GM12875 (cell line): ENCODE results near the gene CABP4.
"Not testable (repeated sequence)": the region's sequence is repeated elsewhere in the genome, so short reads cannot be mapped to it uniquely, and the experiment has no call there.

Source experiments
- H3K4me3 ChIP-seq: one replicate; pipeline ENCODE4 v1.5.1; 2011; ENCODE audit warnings: low read depth, low read length, control low read depth
- CTCF ChIP-seq: IDR thresholded peaks from 2 replicates; pipeline ENCODE4 v1.5.1; 2011; ENCODE audit warnings: low read depth, mild to moderate bottlenecking, control low read depth, inconsistent platforms, low read length, moderate library complexity, borderline replicate concordance; ENCODE audit not compliant: insufficient read depth

The CABP4 gene

GRCh38 chr11:67482827-67483798 is 28.0 kb downstream of the CABP4 start, which contains the start of gene AIP:
TSS of gene AIP (plus strand) at chr11:67483026. CDS start at chr11:67483159, 133 bp downstream.
- no peak for TF ChIP-seq CTCF
- H3K4me3 ChIP-seq: peak within 1 kb of the TSS; percentile 81

GRCh38 chr11:67483831-67484665 is 28.9 kb downstream of the CABP4 start:
- H3K4me3 ChIP-seq: peak overlapping the region; percentile 81
- no peak for TF ChIP-seq CTCF

- TF ChIP-seq CTCF: no peak
- peak overlapping the region; percentile 81 for H3K4me3 ChIP-seq
Measured at GRCh38 chr11:67484847-67485311, 29.7 kb downstream of the CABP4 start.

- not testable (repeated sequence) for H3K4me3 ChIP-seq
Measured at GRCh38 chr11:67485873-67486361, 30.8 kb downstream of the CABP4 start.

GRCh38 chr11:67486481-67487195 is 31.5 kb downstream of the CABP4 start:
- no peak for TF ChIP-seq CTCF
- H3K4me3 ChIP-seq: peak overlapping the region; percentile 19

- no peak for TF ChIP-seq CTCF
- H3K4me3 ChIP-seq: no peak overlapping the region
Measured at GRCh38 chr11:67489203-67489884, 34.2 kb downstream of the CABP4 start.
